ENCODE data around the gene PCSK6.

PCSK6 gene

GRCh38 chr15:101303408-101303807 is 186.1 kb downstream of the PCSK6 start:
- Histone ChIP-seq H3K9me3 (ENCODE audit: insufficient read depth, low read length, severe bottlenecking) (no peaks in the 10 kb centered on the region), H3K36me3 (ENCODE audit: insufficient read depth, low read length) (no peaks in the 10 kb centered on the region), H3K27ac (ENCODE audit: low read length) (no peak overlapping the region), H3K4me3 (ENCODE audit: low read depth in 1 of 2, low read length in 2 of 2) (no peak overlapping the region), H4K20me1 (ENCODE audit: insufficient read depth, low read length) (no peaks in the 10 kb centered on the region), H3K4me1 (ENCODE audit: insufficient read depth, low read length) (peaks cover 37% of the 10 kb centered on the region), H3K4me2 (ENCODE audit: insufficient read depth, low read length) (no peak overlapping the region), H3K27me3 (ENCODE audit: insufficient read depth, low read length, poor library complexity) (no peaks in the 10 kb centered on the region), H2AFZ (ENCODE audit: low read depth, low read length) (no peak overlapping the region), H3K79me2 (ENCODE audit: insufficient read depth, low read length) (no peaks in the 10 kb centered on the region), H3K9ac (ENCODE audit: low read depth, low read length) (no peak overlapping the region)
- TF ChIP-seq EZH2 (IDR thresholded peaks at IDR 0.05; ENCODE audit: borderline replicate concordance, low read depth, low read length, severe bottlenecking) = no peak
- TF ChIP-seq, protein P1, sequence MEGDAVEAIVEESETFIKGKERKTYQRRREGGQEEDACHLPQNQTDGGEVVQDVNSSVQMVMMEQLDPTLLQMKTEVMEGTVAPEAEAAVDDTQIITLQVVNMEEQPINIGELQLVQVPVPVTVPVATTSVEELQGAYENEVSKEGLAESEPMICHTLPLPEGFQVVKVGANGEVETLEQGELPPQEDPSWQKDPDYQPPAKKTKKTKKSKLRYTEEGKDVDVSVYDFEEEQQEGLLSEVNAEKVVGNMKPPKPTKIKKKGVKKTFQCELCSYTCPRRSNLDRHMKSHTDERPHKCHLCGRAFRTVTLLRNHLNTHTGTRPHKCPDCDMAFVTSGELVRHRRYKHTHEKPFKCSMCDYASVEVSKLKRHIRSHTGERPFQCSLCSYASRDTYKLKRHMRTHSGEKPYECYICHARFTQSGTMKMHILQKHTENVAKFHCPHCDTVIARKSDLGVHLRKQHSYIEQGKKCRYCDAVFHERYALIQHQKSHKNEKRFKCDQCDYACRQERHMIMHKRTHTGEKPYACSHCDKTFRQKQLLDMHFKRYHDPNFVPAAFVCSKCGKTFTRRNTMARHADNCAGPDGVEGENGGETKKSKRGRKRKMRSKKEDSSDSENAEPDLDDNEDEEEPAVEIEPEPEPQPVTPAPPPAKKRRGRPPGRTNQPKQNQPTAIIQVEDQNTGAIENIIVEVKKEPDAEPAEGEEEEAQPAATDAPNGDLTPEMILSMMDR (IDR thresholded peaks at IDR 0.05; ENCODE audit: borderline replicate concordance, extremely low read depth, low read length, poor library complexity, severe bottlenecking) = no peak
- no peak for ATAC-seq (ENCODE audit: insufficient read depth, low read depth)
- DNase-seq = no peak

DNA sequence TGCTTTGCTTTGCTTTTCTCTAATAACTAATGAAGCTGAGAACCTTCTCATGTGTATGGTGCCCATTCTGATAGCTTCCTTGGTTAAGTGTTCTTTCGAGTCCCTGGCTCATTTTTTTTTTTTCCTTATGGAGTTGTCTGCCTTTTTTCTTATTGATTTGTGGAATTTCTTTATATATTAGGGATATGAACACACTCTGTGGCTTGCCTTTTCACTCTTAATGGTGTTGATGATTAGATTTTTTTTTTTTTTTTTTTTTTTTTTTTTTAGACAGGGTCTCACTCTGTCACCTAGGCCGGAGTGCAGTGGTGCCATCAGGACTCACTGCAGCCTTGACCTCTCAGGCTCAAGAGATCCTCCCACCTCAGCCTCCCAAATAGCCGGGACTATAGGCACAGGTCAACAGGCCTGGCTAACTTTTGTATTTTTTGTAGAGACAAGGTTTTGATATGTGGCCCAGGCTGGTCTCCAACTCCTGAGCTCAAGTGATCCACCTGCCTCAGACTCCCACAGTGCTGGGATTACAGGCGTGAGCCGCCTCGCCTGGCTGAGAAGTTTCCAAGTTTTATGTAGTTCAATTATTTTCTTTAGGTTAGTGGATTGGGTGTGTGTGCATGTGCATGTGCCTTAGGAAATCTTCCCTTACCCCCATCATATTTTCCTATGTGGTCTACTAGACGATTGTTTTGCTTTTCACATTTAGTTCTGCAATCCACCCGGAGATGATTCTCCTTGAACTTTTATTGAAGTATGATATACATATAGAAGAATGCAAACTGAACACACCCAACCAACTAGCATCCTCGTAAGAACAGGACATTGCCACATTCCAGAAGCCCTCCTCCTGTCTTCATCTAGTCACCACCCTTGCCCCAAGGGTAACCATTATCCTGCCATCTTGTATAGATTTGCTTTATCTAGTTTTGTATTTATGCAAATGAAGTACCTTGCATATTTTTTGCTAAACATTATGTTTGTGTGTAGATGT is 192.8 kb downstream of the PCSK6 start:
- Histone ChIP-seq H3K4me2 (ENCODE audit: insufficient read depth, low read length) (peak overlapping the region; percentile 92), H3K9ac (ENCODE audit: low read depth, low read length) (peak overlapping the region; percentile 81), H3K79me2 (ENCODE audit: insufficient read depth, low read length) (peaks cover 50% of the 10 kb centered on the region), H3K27me3 (ENCODE audit: insufficient read depth, low read length, poor library complexity) (no peaks in the 10 kb centered on the region), H3K27ac (ENCODE audit: low read length) (peak overlapping the region; percentile 90), H3K9me3 (ENCODE audit: insufficient read depth, low read length, severe bottlenecking) (no peaks in the 10 kb centered on the region), H3K4me3 (ENCODE audit: low read depth in 1 of 2, low read length in 2 of 2) (peak overlapping the region; percentile 98 to 99; a peak in 3 of 4 replicates), H4K20me1 (ENCODE audit: insufficient read depth, low read length) (peaks cover 30% of the 10 kb centered on the region), H3K36me3 (ENCODE audit: insufficient read depth, low read length) (peaks cover 19% of the 10 kb centered on the region), H3K4me1 (ENCODE audit: insufficient read depth, low read length) (peaks cover 51% of the 10 kb centered on the region), H2AFZ (ENCODE audit: low read depth, low read length) (peak overlapping the region; percentile 95)
- ATAC-seq (ENCODE audit: insufficient read depth, low read depth) (no peak), DNase-seq (no peak)
- TF ChIP-seq, protein P1 (IDR thresholded peaks at IDR 0.05; ENCODE audit: borderline replicate concordance, extremely low read depth, low read length, poor library complexity, severe bottlenecking) = no peak
- no peak for TF ChIP-seq EZH2 (IDR thresholded peaks at IDR 0.05; ENCODE audit: borderline replicate concordance, low read depth, low read length, severe bottlenecking)

GRCh38 chr15:101295607-101296161 is 193.8 kb downstream of the PCSK6 start:
- peak overlapping the region; percentile 90 for H3K27ac ChIP-seq (ENCODE audit: low read length)
- peak overlapping the region; percentile 95 for H2AFZ ChIP-seq (ENCODE audit: low read depth, low read length)
- TF ChIP-seq, protein P1 (IDR thresholded peaks at IDR 0.05; ENCODE audit: borderline replicate concordance, extremely low read depth, low read length, poor library complexity, severe bottlenecking) = no peak
- TF ChIP-seq EZH2 (IDR thresholded peaks at IDR 0.05; ENCODE audit: borderline replicate concordance, low read depth, low read length, severe bottlenecking) = no peak
- H3K9ac ChIP-seq (ENCODE audit: low read depth, low read length) = peak overlapping the region; percentile 81
- H3K36me3 ChIP-seq (ENCODE audit: insufficient read depth, low read length) = peaks cover 27% of the 10 kb centered on the region
- H3K79me2 ChIP-seq (ENCODE audit: insufficient read depth, low read length) = peaks cover 60% of the 10 kb centered on the region
- H3K4me2 ChIP-seq (ENCODE audit: insufficient read depth, low read length) = peak overlapping the region; percentile 92
- H3K4me1 ChIP-seq (ENCODE audit: insufficient read depth, low read length) = peaks cover 50% of the 10 kb centered on the region
- H3K4me3 ChIP-seq (ENCODE audit: low read depth in 1 of 2, low read length in 2 of 2) = peak overlapping the region; percentile 98 to 99; a peak in 3 of 4 replicates
- ATAC-seq (ENCODE audit: insufficient read depth, low read depth) (no peak; the same call in 2 of the 3 replicates), DNase-seq (no peak)
- H3K27me3 ChIP-seq (ENCODE audit: insufficient read depth, low read length, poor library complexity) = no peaks in the 10 kb centered on the region
- H4K20me1 ChIP-seq (ENCODE audit: insufficient read depth, low read length) = peaks cover 36% of the 10 kb centered on the region
- no peaks in the 10 kb centered on the region for H3K9me3 ChIP-seq (ENCODE audit: insufficient read depth, low read length, severe bottlenecking)
